MM.1S (cell line): ENCODE data around the gene ARHGEF1.
A peak's percentile ranks its signal among the peaks of the same experiment; 100 is the strongest.

Experiments used
- CTCF ChIP-seq: fragments of 300-600 bp; sonication (generic); IDR thresholded peaks from 2 replicates; pipeline ENCODE4 v1.5.1; 2016; ENCODE audit warnings: antibody characterized with exemption, low read length, mixed read lengths
- EZH2phosphoT487 ChIP-seq: fragments of 300-600 bp; sonication (generic); IDR thresholded peaks from 2 replicates; pipeline ENCODE4 v1.6.1; 2018; ENCODE audit warnings: antibody characterized with exemption, low read length

GRCh38 chr19:41937525-41938468, 54.8 kb downstream of the ARHGEF1 start:
- TF ChIP-seq CTCF (peak; percentile 5; the same call in 1 of the 2 replicates), EZH2phosphoT487 (no peak)
